HCT116 (cell line): ENCODE measurements around the gene PSTPIP1. TPM values are rescaled to one million over a fixed set of nuclear protein-coding genes. Genes with fewer than 3 reads are reported as not detected.

ENCODE experiments used
- ATAC-seq: fragments of 200-7000 bp; cut with Tn5 transposase; 2 replicates; pipeline ENCODE4 v1.9.1; 2020; ENCODE audit warnings: mild to moderate bottlenecking, moderate library complexity
- BruUV-seq: library from RNA; stranded (reverse); fragments of 400-500 nt; replicated peaks from 2 replicates; lab custom pipeline; 2021; lab: Mats Ljungman, UMichigan
- CTCF ChIA-PET: fragments of 300-600 bp; sonication (Branson Sonifier 250); formaldehyde crosslinking; loops from one replicate; lab custom pipeline; 2021; ENCODE audit warnings: antibody characterized with exemption; lab: Charles Lee
- POLR2A ChIA-PET: fragments of 300-600, 350-600 bp; sonication (Branson Sonifier 250); formaldehyde crosslinking; loops from one replicate; lab custom pipeline; 2021; ENCODE audit warnings: antibody characterized with exemption; lab: Charles Lee
- RAD21 ChIA-PET, 2 experiments: fragments of 300-600 bp; sonication (Branson Sonifier 250); formaldehyde crosslinking; loops; one replicate each; lab custom pipeline; 2023; ENCODE audit warnings: low total read pairs in 2 of 2; ENCODE audit not compliant: uncharacterized antibody in 2 of 2, unreplicated experiment in 2 of 2, low non-redundant PET in 1 of 2; lab: Charles Lee
- DNase-seq: peaks from one replicate; pipeline ENCODE4 v3.0.0-alpha.2; 2010; ENCODE audit warnings: low read depth, low spot score
- H2AFZ ChIP-seq: fragments of 200-600 bp; shearing (Covaris generic), sonication (generic); 2 replicates; pipeline ENCODE4 v1.6.1; 2017; ENCODE audit warnings: low read depth, mixed run types, mixed read lengths, antibody characterized with exemption, low read length; ENCODE audit not compliant: poor library complexity, severe bottlenecking
- H3K27ac ChIP-seq: 2 replicates; pipeline ENCODE4 v1.5.1; 2012; ENCODE audit warnings: low read depth, low read length
- H3K27me3 ChIP-seq: fragments of 200-600 bp; sonication (generic); 2 replicates; pipeline ENCODE4 v1.6.1; 2016; ENCODE audit warnings: mixed run types, low read length, mixed read lengths; ENCODE audit not compliant: insufficient read depth
- H3K36me3 ChIP-seq, 2 experiments: fragments of 200-500 bp in 1 of 2; fragments of 200-600 bp in 1 of 2; sonication (Bioruptor generic) in 1 of 2; sonication (generic) in 1 of 2; 2 replicates each; pipeline versions ENCODE4 v1.5.1 to v1.6.1; 2014 to 2016; ENCODE audit warnings: low read length in 2 of 2, inconsistent platforms in 1 of 2, mixed read lengths in 1 of 2, mixed run types in 1 of 2; ENCODE audit not compliant: insufficient read depth in 2 of 2, control insufficient read depth in 1 of 2
- H3K4me1 ChIP-seq, 2 experiments: fragments of 200-600 bp in 1 of 2; sonication (generic) in 1 of 2; 2 replicates each; pipeline versions ENCODE4 v1.5.1 to v1.6.1; 2012 to 2017; ENCODE audit warnings: low read length in 2 of 2, inconsistent platforms in 1 of 2, mild to moderate bottlenecking in 1 of 2, mixed read lengths in 1 of 2, mixed run types in 1 of 2, moderate library complexity in 1 of 2; ENCODE audit not compliant: insufficient read depth in 2 of 2, control insufficient read depth in 1 of 2
- H3K4me2 ChIP-seq: fragments of 200-600 bp; sonication (generic); 2 replicates; pipeline ENCODE4 v1.6.1; 2017; ENCODE audit warnings: mixed run types, low read length, mixed read lengths
- H3K4me3 ChIP-seq, 2 experiments: fragments of 200-600 bp in 1 of 2; sonication (generic) in 1 of 2; replicated peaks in 1 of 2; 2 replicates each; pipeline ENCODE4 v1.5.1; 2011 to 2016; ENCODE audit warnings: low read length in 2 of 2, control low read depth in 1 of 2, low read depth in 1 of 2, mild to moderate bottlenecking in 1 of 2, mixed read lengths in 1 of 2, mixed run types in 1 of 2
- H3K79me2 ChIP-seq: fragments of 200-600 bp; sonication (generic); 2 replicates; pipeline ENCODE4 v1.6.1; 2017; ENCODE audit warnings: mild to moderate bottlenecking, mixed run types, low read length, moderate library complexity, mixed read lengths; ENCODE audit not compliant: insufficient read depth
- H3K9ac ChIP-seq: fragments of 200-600 bp; sonication (generic); 2 replicates; pipeline ENCODE4 v1.6.1; 2016; ENCODE audit warnings: low read length, mixed read lengths
- H3K9me2 ChIP-seq: fragments of 200-600 bp; sonication (generic), shearing (Covaris generic); 2 replicates; pipeline ENCODE4 v1.6.1; 2017; ENCODE audit warnings: mixed run types, mild to moderate bottlenecking, moderate library complexity; ENCODE audit not compliant: insufficient read depth
- H3K9me3 ChIP-seq, 2 experiments: fragments of 200-500 bp in 1 of 2; fragments of 200-600 bp in 1 of 2; sonication (Bioruptor generic) in 1 of 2; sonication (generic) in 1 of 2; 2 replicates each; pipeline ENCODE4 v1.6.1; 2014 to 2017; ENCODE audit warnings: low read length in 2 of 2, mixed read lengths in 2 of 2, inconsistent platforms in 1 of 2, low read depth in 1 of 2, mild to moderate bottlenecking in 1 of 2, mixed run types in 1 of 2, moderate library complexity in 1 of 2; ENCODE audit not compliant: control insufficient read depth in 1 of 2, insufficient read depth in 1 of 2
- H4K20me1 ChIP-seq: fragments of 200-600 bp; sonication (generic), shearing (Covaris generic); 2 replicates; pipeline ENCODE4 v1.6.1; 2017; ENCODE audit warnings: mixed run types, mild to moderate bottlenecking, moderate library complexity; ENCODE audit not compliant: insufficient read depth
- ATF3 ChIP-seq: IDR thresholded peaks from 2 replicates; pipeline ENCODE4 v1.6.1; 2012
- CBX3 ChIP-seq: IDR thresholded peaks from 2 replicates; pipeline ENCODE4 v1.6.1; 2012; ENCODE audit warnings: low read depth
- EGR1 ChIP-seq: IDR thresholded peaks from 2 replicates; pipeline ENCODE4 v1.6.1; 2012; ENCODE audit warnings: low read depth
- ELF1 ChIP-seq: IDR thresholded peaks from 2 replicates; pipeline ENCODE4 v1.6.1; 2012; ENCODE audit warnings: low read depth, borderline replicate concordance
- EZH2 ChIP-seq: fragments of 200-600 bp; sonication (generic); IDR thresholded peaks from 2 replicates; pipeline ENCODE4 v1.6.1; 2017; ENCODE audit warnings: antibody characterized with exemption, mixed run types
- EZH2phosphoT487 ChIP-seq: fragments of 200-600 bp; IDR thresholded peaks from 2 replicates; pipeline ENCODE4 v1.6.1; 2018; ENCODE audit warnings: antibody characterized with exemption, borderline replicate concordance
- FOSL1 ChIP-seq: IDR thresholded peaks from 2 replicates; pipeline ENCODE4 v1.6.1; 2012; ENCODE audit warnings: low read depth
- JUND ChIP-seq: IDR thresholded peaks from 2 replicates; pipeline ENCODE4 v1.6.1; 2012
- MAX ChIP-seq: IDR thresholded peaks from 2 replicates; pipeline ENCODE4 v1.6.1; 2012
- POLR2A ChIP-seq: IDR thresholded peaks from 2 replicates; pipeline ENCODE4 v1.7.0; 2011; ENCODE audit warnings: borderline replicate concordance; ENCODE audit not compliant: insufficient read depth, insufficient read length; ENCODE audit errors: extremely low read depth
- POLR2AphosphoS5 ChIP-seq: IDR thresholded peaks from 2 replicates; pipeline ENCODE4 v1.6.1; 2011; ENCODE audit warnings: mild to moderate bottlenecking, low read depth, low read length, moderate library complexity
- TCF7L2 ChIP-seq: IDR thresholded peaks from 2 replicates; pipeline ENCODE4 v1.7.0; 2011; ENCODE audit warnings: borderline replicate concordance, inconsistent platforms; ENCODE audit not compliant: insufficient read depth, insufficient read length; ENCODE audit errors: extremely low read depth
- YY1 ChIP-seq: IDR thresholded peaks from 2 replicates; pipeline ENCODE4 v1.6.1; 2011; ENCODE audit warnings: low read length, low read depth, moderate library complexity, mild to moderate bottlenecking; ENCODE audit not compliant: insufficient replicate concordance; ENCODE audit errors: extremely low read depth
- ZFX ChIP-seq: fragments of 450-650 bp; IDR thresholded peaks from 2 replicates; pipeline ENCODE4 v1.6.1; 2017
- ZNF274 ChIP-seq: fragments of 200-500 bp; sonication (Bioruptor generic); IDR thresholded peaks from 2 replicates; pipeline ENCODE4 v1.6.1; 2014; ENCODE audit warnings: mild to moderate bottlenecking, low read depth, low read length, inconsistent platforms
- intact Hi-C: fragments of 100-400 bp; cut with micrococcal nuclease; formaldehyde crosslinking; loops from 2 replicates; pipeline ENCODE4 v1.10.0; 2022
- total RNA-seq: library from RNA; stranded (reverse); gene quantifications from one replicate; pipeline ENCODE4 v1.2.1, GENCODE V29; 2021; ENCODE audit not compliant: unreplicated experiment
- TF ChIP-seq, protein P1 (sequence below): IDR thresholded peaks from 2 replicates; pipeline ENCODE4 v1.6.1; 2012; ENCODE audit warnings: low read depth

PSTPIP1 gene
- total RNA-seq, 1 experiment from 2014 or later, result 0.79 TPM

- no peaks in the 10 kb centered on the region for H3K9me3 ChIP-seq
- H3K27ac ChIP-seq, result no peak overlapping the region
- no peaks in the 10 kb centered on the region for H3K79me2 ChIP-seq
- ATAC-seq, result no peak
- CTCF ChIA-PET, result interaction anchor here (1.1 kb wide), 1 partner anchor 560 kb away, joined by 3 read pairs; no protein-coding TSS in a partner anchor
- no peaks in the 10 kb centered on the region for H3K4me1 ChIP-seq
- H4K20me1 ChIP-seq, result no peaks in the 10 kb centered on the region
- no peaks in the 10 kb centered on the region for H3K36me3 ChIP-seq
- H3K4me2 ChIP-seq, result no peak overlapping the region
- TF ChIP-seq CBX3, result no peak
- no peak for TF ChIP-seq EGR1
- TF ChIP-seq ATF3, result no peak
- TF ChIP-seq TCF7L2, result no peak
- no peak for TF ChIP-seq POLR2A
- TF ChIP-seq MAX, result no peak
- TF ChIP-seq EZH2, result no peak
- TF ChIP-seq, protein P1, sequence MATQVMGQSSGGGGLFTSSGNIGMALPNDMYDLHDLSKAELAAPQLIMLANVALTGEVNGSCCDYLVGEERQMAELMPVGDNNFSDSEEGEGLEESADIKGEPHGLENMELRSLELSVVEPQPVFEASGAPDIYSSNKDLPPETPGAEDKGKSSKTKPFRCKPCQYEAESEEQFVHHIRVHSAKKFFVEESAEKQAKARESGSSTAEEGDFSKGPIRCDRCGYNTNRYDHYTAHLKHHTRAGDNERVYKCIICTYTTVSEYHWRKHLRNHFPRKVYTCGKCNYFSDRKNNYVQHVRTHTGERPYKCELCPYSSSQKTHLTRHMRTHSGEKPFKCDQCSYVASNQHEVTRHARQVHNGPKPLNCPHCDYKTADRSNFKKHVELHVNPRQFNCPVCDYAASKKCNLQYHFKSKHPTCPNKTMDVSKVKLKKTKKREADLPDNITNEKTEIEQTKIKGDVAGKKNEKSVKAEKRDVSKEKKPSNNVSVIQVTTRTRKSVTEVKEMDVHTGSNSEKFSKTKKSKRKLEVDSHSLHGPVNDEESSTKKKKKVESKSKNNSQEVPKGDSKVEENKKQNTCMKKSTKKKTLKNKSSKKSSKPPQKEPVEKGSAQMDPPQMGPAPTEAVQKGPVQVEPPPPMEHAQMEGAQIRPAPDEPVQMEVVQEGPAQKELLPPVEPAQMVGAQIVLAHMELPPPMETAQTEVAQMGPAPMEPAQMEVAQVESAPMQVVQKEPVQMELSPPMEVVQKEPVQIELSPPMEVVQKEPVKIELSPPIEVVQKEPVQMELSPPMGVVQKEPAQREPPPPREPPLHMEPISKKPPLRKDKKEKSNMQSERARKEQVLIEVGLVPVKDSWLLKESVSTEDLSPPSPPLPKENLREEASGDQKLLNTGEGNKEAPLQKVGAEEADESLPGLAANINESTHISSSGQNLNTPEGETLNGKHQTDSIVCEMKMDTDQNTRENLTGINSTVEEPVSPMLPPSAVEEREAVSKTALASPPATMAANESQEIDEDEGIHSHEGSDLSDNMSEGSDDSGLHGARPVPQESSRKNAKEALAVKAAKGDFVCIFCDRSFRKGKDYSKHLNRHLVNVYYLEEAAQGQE, result no peak
- TF ChIP-seq ZFX, result no peak
- TF ChIP-seq ELF1, result no peak
- no peak for TF ChIP-seq POLR2AphosphoS5
- TF ChIP-seq EZH2phosphoT487, result no peak
- no peak for TF ChIP-seq ZNF274
- no peak for TF ChIP-seq YY1
- no peak for TF ChIP-seq JUND
- no peak for TF ChIP-seq FOSL1
- BruUV-seq, result no TSS peak
- H3K9ac ChIP-seq, result no peak overlapping the region
- H3K4me3 ChIP-seq, result no peak overlapping the region
- POLR2A ChIA-PET, result no interaction called here
- no peaks in the 10 kb centered on the region for H3K27me3 ChIP-seq
- no peak overlapping the region for H2AFZ ChIP-seq
- intact Hi-C loops, result no loop called here
- RAD21 ChIA-PET, result no interaction called here
- DNase-seq, result no peak
- no peaks in the 10 kb centered on the region for H3K9me2 ChIP-seq
Observed at GRCh38 chr15:76982756-76983155, 12.2 kb upstream of the PSTPIP1 start.
